GM12873 (cell line): ENCODE results near the gene PPP2CA.

Source experiments
- TF ChIP-seq, protein P1 (sequence below): IDR thresholded peaks from 2 replicates; pipeline ENCODE4 v1.5.1; 2012; ENCODE audit warnings: low read depth, mild to moderate bottlenecking, moderate library complexity, low read length, control low read depth; ENCODE audit not compliant: insufficient read depth; ENCODE audit errors: missing control alignments

PPP2CA gene

DNA sequence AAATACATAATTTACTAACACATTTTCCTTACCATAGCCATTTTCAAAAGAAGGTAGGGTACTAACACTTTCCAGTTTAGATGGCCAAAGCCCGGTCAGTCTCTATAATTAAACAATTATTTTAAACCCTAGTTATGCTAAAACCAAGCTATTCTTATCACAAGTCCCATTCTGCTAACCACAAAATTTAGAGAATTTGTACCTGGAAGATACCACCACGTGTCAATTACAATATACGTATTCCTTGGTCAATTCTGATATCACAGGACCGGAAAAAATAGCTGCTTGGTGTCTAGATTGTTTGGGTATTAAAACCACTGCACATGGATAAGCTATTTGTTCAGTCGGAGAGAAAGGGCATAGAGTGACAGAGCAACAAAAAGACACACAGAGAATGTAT, 30.2 kb downstream of the PPP2CA start:
- TF ChIP-seq, protein P1, sequence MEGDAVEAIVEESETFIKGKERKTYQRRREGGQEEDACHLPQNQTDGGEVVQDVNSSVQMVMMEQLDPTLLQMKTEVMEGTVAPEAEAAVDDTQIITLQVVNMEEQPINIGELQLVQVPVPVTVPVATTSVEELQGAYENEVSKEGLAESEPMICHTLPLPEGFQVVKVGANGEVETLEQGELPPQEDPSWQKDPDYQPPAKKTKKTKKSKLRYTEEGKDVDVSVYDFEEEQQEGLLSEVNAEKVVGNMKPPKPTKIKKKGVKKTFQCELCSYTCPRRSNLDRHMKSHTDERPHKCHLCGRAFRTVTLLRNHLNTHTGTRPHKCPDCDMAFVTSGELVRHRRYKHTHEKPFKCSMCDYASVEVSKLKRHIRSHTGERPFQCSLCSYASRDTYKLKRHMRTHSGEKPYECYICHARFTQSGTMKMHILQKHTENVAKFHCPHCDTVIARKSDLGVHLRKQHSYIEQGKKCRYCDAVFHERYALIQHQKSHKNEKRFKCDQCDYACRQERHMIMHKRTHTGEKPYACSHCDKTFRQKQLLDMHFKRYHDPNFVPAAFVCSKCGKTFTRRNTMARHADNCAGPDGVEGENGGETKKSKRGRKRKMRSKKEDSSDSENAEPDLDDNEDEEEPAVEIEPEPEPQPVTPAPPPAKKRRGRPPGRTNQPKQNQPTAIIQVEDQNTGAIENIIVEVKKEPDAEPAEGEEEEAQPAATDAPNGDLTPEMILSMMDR: no peak

DNA sequence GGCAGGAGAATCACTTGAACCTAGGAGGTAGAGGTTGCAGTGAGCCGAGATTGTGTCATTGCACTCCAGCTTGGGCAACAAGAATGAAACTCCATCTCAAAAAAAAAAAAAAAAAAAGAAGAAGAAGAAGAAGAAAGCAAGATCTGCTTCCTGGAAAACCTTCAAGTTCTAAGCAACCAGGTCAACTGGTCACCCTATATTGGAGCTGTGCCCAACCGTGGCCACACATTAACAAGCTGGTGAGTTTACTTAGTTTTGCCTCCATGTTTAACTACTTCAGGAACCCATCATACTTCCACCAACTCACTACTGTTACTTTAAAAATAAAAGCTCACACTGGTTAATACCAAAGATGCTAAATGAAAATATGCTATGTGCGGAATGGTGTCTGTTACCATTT, 36.8 kb downstream of the PPP2CA start:
- TF ChIP-seq, protein P1: no peak

DNA sequence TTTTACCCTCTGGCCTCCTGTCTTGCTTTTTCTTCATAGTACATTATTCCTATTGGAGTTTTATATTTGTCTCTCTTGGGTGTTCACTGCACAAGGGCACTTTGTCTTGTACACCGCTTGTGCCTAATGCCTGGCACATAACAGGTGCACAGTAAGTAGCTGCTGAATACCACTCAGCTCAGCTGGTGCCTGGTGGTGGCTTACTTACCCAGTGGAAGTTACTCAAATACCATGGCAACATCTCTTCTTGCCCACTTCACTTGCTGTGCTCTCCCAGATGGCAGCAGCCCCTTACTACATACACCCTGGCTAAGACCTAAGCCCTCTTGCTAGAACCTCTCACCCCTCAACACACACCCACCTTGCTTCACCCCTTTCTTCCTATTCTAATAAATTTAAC, 37.8 kb downstream of the PPP2CA start:
- TF ChIP-seq, protein P1: no peak

DNA sequence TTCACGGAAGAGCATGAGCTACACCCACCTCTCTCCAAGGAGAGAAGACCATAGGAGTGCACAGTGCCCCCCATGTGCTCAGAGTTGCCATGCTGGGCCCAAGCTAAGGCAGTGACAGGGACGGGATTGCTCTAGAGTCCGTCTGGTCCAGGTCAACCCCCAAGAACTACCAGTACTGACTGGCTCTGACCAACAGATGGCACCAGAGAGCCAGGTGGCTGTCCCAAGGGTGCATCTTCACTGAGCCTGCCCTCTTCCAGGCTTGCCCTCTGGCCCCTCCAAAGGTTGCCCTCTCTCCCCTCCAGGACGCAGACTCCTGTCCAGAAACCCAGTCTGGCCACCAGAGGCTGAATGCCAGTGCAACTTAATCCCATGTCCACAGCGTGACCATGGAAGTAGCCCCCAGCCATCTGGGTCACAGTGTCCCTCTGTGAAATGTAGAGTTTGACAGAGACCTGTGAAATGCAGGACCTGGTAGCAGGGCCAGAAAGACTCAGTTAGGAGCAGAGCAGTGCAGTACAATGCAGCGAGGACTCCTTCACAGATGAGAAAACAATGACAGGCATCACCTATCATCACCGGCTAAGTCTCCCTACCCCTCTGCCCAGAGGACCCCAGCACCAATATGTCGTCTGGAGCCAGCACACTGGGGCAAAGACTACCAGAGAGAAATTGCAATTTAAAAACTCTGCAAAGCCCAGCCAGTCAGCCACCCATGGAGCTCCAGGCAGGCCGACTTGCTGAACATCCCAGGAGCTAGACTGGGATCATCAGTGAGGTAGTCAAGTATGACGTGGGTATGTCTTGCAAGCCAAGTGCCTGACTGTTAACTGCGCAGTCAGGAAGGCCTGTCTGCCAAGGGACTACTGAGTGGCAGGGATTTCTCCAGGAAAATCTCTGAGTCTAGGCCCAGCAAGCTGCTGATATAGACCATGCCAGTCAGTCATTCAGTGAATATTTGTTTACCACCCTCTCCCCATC, 41.4 kb downstream of the PPP2CA start:
- TF ChIP-seq, protein P1: peak; percentile 100

DNA sequence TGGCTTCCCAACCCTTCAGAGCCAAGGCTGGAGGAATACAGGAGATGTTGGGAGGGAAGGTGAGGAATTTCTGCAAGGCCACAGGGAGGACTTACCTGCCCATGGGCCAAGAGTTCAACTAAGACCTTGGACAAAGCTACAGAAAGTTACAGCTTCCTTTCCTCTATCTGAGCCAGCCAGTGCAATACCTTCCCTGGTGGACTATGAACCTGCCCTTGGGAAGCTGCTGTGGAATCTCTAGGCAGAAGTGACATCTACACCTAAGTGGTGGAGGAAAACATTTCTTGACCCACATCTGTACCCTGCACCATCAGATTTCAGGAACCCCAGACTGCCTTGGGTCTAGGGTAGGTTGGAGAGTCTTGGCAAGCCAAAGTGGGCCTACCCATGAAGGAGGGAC, 42.4 kb downstream of the PPP2CA start:
- TF ChIP-seq, protein P1: no peak

DNA sequence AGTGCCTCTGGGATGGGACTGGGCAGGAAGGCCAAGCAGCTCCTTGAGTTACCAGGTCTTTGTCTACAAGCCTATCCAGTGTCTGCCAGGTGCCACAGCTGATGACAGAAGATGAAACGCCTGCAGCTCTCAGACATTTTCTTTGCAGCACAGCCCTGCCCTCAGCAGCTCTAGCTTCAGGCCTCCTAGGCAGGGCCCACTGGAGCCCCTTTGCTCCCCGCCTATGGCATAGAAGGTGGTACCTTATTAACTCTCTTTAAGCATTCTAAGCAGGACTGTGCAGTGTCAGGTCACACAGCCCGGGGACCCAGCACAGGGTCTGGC, 47.8 kb downstream of the PPP2CA start:
- TF ChIP-seq, protein P1: no peak

DNA sequence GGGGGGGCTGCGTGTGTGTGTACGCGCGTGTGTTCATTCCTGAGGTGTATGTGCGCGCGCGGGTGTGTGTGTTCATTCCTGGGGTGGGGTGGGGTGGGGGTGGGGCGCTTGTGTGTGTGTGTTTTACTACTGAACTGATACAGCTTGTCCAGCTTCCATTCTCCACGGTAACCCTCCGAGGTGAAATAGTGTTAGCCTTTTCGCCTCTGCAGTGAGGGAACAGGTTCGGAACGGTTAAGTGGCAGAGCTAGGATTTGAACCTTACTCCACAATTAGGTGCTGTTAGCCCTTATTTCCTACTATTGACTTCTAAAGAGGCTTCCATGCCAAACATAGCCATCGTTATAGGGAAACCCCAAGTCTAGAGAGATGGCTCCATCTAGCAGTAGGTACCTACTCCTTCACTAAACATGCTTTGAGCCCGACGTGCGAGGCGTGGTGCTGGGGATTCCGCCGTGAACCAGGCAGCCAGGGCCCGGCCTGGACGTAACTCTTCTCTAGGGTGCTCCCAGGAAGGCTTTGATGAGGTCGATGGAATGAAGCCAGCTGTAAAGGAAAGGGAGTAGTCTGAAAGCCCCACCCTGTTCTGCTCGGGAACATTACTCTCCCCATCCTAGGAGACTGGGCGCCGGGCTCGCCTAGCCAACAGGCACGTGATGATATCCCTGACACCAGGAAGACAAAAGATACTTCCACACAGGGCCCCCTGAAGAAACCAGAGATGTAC, 48.3 kb downstream of the PPP2CA start:
- TF ChIP-seq, protein P1: no peak
